Measurements from ENCODE around the gene CALML6.
"Not testable (repeated sequence)": the region's sequence is repeated elsewhere in the genome, so short reads cannot be mapped to it uniquely, and the experiment has no call there.

Gene CALML6

DNA sequence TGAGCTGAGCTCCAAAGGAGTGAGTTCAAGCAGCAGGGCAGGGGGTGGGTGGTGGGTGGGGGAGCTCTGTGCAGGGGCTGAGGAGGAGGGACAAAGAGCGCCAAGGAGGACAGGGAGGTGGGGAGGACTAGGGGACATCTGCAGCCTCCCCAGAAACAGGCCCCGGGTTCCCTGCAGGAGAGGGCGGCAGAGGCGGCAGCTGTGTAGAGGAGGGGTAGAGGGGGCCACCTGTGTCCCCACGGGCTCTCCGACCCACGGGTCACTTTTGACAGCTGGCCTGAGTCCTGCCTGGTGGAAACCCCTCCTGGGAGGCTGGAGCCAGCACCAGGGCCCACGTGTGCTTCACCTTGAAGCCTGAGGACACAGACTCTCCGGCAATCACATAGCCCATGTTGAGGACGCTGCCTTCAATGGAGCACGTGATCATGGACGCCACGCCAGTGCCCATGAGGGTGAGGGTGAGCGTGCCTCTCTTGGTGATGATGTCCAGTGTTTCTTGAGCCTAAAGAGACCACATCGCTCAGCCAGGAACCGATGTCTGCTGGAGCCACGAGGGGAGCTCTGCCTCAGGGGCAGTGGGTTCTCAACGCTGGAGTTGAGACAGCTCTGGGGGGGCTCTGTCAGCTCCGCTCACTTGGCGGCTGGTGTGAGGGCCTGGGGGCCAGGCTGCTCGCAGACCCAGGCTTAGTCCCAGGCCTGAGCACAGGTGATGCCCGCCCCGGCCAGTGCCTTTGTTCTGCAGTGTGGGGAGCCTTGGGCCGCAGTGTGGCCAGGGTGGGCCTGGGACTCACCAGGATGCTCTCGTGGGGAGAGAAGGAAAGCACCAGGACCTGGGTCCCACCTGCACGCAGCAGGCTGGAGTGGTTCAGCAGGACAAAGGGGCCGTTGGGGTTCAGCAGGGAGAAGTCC lies 10.6 kb downstream of the CALML6 start:
- DNase-seq (ENCODE audit: low read depth in 2 of 2), result no peak

GRCh38 chr1:1926346-1926811 lies 11.3 kb downstream of the CALML6 start:
- no peak for DNase-seq (ENCODE audit: low read depth in 2 of 2)

- DNase-seq (ENCODE audit: low read depth in 2 of 2), result no peak
Observed at GRCh38 chr1:1926886-1927660, 12.0 kb downstream of the CALML6 start.

- DNase-seq (ENCODE audit: low read depth in 2 of 2), result no peak
Observed at GRCh38 chr1:1927751-1928150, 12.7 kb downstream of the CALML6 start.

- DNase-seq (ENCODE audit: low read depth in 2 of 2), result no peak
Observed at GRCh38 chr1:1928231-1929101, 13.4 kb downstream of the CALML6 start.

- DNase-seq (ENCODE audit: low read depth in 2 of 2), result no peak
Observed at GRCh38 chr1:1929102-1929638, 14.1 kb downstream of the CALML6 start.

- DNase-seq (ENCODE audit: low read depth in 2 of 2), result no peak
Observed at GRCh38 chr1:1929639-1930545, 14.8 kb downstream of the CALML6 start.

- DNase-seq (ENCODE audit: low read depth in 2 of 2), result not testable (repeated sequence)
Observed at GRCh38 chr1:1934848-1935247, 19.8 kb downstream of the CALML6 start.

DNA sequence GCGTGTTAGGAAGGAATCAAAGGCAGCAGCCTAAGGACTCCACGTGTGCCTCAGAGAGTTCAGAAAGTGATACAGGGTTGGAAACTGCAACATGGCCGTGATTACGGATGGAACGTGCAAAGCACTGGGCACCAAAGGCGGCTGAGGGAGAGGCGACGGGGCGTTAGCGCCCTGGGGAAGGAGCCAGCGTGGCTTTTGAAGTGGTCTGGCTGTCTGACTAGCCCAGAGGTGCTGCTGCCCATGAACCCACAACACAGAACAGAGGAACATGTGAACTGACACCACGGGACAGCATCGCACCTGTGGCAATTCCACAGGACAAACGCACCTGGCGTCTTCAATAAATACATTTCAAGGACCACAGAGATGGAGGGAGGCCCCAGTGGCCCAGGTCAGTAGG lies 22.0 kb downstream of the CALML6 start:
- no peak for DNase-seq (ENCODE audit: low read depth in 2 of 2)

DNA sequence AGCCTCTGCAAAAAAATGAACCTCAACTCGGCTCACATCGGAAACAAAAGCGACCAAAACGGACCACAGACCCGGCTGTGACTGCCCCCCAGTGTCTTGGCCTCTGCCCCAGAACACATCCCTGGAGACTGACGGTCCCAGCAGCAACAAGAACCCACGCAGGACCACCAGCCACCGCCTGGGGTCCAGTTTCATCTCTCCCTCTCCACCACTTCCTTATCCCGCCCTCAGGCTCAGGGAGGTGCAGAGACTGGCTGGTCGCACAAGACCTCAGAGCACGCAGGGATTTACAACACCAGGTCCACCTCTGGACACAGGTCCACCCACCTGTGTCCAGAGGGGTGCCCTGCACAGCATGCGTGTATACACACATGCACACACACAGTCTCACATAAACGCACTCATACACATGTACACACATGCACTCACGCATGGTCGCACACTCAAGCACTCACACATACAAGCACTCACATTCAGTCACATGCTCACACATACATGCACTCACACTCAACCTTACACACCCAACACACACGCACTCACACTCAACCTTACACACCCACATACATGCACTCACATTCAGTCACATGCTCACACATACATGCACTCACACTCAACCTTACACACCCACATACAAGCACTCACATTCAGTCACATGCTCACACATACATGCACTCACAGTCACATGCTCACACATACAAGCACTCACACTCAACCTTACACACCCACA lies 22.7 kb downstream of the CALML6 start:
- DNase-seq (ENCODE audit: low read depth in 2 of 2), result no peak

DNA sequence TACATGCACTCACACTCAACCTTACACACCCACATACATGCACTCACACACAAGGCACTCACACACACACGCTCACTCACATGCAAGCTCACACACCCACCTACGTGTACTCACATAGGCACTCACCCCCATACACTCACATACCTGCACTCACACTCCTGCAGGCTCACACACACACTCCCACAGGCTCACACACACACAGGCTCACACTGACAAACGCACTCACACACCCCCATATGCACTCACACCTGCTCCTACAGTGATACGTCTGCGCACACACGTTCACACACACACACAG lies 23.2 kb downstream of the CALML6 start:
- no peak for DNase-seq (ENCODE audit: low read depth in 2 of 2)

- DNase-seq (ENCODE audit: low read depth in 2 of 2), result no peak
Observed at GRCh38 chr1:1938613-1939295, 23.7 kb downstream of the CALML6 start.

GRCh38 chr1:1939296-1940122 lies 24.4 kb downstream of the CALML6 start:
- DNase-seq (ENCODE audit: low read depth in 2 of 2), result no peak

DNA sequence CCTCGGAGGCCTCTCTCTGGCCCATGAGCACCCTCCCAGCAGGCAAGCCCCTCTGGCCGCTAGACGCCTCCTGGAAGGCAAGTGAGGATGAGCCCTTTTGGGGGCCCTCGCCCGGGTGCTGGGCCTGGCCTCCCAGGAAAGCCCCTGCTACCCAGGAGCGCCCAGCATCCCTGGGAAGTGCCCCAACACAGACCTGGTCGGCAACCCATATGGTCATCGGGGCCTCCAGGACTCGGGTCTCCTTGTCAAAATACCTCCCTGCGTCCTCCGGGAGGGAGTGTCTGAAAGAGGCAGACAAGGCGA lies 25.0 kb downstream of the CALML6 start:
- DNase-seq (ENCODE audit: low read depth in 2 of 2), result no peak

DNA sequence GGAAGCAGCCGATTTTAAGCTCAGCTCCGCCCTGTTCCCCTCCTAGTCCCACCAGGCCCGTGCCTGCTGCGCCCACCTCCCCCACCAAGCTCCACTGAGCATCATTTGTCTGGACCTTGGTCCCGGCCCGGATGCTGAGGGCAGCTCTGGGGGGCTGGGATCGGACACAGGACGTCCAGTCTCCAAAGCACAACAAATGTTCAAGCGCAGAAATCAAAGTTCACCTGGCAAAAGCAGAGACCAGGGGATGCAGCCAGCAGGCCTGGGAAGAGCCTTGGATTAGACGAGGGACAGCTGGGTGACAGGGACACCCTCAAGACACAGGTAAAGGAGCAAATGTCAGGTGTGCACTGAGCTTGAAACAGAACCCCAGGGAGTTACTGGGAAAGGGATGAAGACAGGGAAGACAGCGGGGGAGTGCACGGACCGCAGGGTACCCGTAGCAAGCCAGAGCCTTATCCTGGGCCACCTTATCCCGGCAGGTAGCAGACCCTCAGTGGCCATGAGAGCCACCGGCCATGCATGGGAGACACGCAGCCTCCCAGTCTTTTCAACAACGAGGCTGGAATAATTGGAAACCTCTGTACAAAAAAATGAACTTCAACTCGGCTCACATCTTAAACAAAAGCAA lies 26.3 kb downstream of the CALML6 start:
- DNase-seq (ENCODE audit: low read depth in 2 of 2), result no peak

- DNase-seq (ENCODE audit: low read depth in 2 of 2), result no peak
Observed at GRCh38 chr1:1941868-1942752, 27.1 kb downstream of the CALML6 start.

Measured in stimulated activated CD8-positive, alpha-beta memory T cell treated with anti-CD3 and anti-CD28 coated beads, Interleukin-15, amount 100 ng/mL, for 4 hours (primary cell).